H54 (cell line): Measurements from ENCODE around the gene CMPK1.

Experiments
- DNase-seq: peaks from one replicate; pipeline ENCODE4 v3.0.0; 2011; ENCODE audit warnings: low spot score, mixed read lengths; ENCODE audit not compliant: insufficient read length
- FAIRE-seq: peaks from 3 replicates; lab custom pipeline; 2011; peaks lifted over from hg19 to GRCh38; lab: Jason Lieb, UNC
- POLR2A ChIP-seq: IDR thresholded peaks from 2 replicates; pipeline ENCODE4 v1.6.1; 2011; ENCODE audit warnings: low read depth, mild to moderate bottlenecking, low read length

Gene CMPK1

GRCh38 chr1:47362828-47363227 is 29.2 kb downstream of the CMPK1 start:
- TF ChIP-seq POLR2A = no peak
- no peak for FAIRE-seq

GRCh38 chr1:47367651-47368050 is 34.1 kb downstream of the CMPK1 start:
- FAIRE-seq (no peak), DNase-seq (no peak)
- TF ChIP-seq POLR2A = no peak

More at GRCh38 chr1:47362828-47363227, 29.2 kb downstream of the CMPK1 start:
- no peak for DNase-seq

DNA sequence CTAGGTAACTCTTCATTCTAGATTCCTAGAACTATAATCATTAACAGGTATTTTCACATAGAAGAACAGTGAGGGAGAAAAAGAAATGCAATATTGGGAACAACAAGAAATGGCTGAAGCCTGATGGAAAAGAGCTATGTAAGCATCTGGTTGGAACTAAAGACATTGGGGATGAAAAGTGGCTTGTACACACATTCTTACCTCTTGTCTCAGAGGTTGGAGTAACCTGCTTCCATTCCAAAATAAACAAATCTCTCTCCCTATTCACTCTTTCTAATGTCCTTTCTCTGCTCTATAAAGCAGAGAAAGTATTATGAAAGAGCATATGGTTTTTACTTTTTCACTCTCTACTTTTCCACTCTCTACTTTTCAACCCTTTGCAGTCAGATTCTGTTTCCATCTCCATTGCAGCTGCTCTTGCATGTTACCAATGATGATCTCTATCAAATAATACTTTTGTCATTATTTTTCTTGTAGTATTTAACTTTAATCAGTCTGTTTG is 37.5 kb downstream of the CMPK1 start:
- no peak for FAIRE-seq
- no peak for DNase-seq
- TF ChIP-seq POLR2A = no peak

DNA sequence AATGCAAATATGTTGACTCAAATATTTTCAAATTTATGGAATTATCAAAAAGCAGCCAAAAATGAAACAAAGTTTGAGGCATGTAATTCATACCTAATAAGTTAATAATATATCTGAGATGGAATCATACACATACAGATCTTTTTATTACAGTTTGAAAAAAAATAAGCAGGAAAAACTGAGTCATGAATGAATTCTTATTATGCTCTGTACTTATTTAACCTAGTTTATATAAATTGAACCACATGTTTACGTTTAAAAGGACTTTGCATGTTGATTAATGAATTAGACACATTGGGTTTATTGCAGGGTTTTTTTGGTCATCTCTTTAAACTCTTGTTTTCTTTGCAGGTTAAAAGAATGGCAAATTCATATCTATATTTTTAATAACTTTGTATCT is 40.9 kb downstream of the CMPK1 start:
- FAIRE-seq = no peak
- TF ChIP-seq POLR2A = no peak
- no peak for DNase-seq

GRCh38 chr1:47378147-47378546 is 44.6 kb downstream of the CMPK1 start:
- no peak for DNase-seq
- no peak for FAIRE-seq
- TF ChIP-seq POLR2A = no peak

DNA sequence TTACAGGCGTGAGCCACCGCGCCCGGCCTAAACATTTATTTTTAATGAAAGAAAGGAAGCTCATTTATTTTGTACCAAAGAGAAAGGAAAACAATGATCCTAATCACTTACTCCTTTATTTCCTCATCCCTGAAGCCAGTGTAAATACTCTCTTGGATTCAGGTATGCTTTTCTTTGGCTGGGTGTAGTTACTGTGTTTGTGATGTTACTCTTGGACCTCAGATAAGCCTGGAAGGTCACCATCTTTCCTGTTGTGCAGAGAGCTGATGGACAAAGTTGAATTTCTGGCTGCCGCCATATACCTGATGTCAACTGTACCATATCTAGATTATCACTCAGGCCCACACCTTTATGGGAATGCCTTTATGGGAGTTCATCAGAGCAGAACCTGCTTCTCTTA is 47.1 kb downstream of the CMPK1 start:
- no peak for FAIRE-seq
- no peak for TF ChIP-seq POLR2A
- no peak for DNase-seq

DNA sequence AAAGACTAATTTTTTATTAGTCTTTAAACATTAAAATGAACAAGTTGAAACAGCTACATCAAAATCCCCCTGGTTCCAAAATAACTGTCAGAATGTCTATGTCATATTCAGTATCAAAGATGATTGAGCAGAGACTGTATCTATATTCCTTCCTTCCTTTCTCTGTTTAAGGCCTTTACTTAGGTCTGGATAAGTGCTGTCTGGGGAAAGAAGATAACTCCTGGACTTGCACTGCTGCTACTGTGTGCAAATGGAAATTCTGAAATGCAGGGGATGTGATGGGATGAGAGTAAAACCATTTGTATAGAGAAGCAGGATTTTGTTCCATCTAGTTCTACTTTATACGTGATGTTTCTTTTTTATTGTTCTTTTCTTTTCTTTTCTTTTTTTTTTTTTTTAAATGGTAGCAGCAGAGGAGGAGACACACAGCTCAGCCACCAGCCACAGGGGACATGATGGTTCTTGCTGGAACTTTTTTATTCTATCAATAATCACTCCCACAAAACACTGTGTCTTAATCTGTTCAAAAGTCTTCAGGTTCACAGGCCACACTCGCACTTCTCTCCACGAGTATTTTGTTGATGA is 48.9 kb downstream of the CMPK1 start:
- TF ChIP-seq POLR2A = no peak
- FAIRE-seq = no peak
- no peak for DNase-seq

DNA sequence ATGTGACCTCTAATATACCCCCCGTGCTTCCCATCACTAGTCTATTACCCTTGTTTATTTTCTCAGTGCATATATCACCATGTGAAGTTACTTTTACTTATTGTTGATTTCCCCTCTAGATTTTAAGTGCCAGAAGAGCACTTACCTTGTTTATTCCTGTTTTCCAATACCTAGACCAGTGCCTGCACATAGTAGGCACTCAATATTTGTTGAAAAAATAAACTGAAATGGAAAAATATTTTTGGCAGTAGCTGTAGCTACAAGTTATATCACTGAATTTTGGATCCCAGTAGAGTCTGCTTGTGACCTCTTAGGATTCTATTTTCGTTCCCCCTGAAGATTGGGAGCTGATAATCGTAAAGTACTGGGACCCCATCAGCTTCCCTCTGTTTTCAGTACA is 50.5 kb downstream of the CMPK1 start:
- no peak for DNase-seq
- no peak for TF ChIP-seq POLR2A
- no peak for FAIRE-seq

- DNase-seq = no peak
- FAIRE-seq = no peak
- no peak for TF ChIP-seq POLR2A
Measured at GRCh38 chr1:47385020-47385419, 51.4 kb downstream of the CMPK1 start.

GRCh38 chr1:47386268-47386667 is 52.7 kb downstream of the CMPK1 start:
- no peak for FAIRE-seq
- DNase-seq = no peak
- no peak for TF ChIP-seq POLR2A

GRCh38 chr1:47388030-47388890 is 54.7 kb downstream of the CMPK1 start:
- DNase-seq (no peak), FAIRE-seq (no peak)
- no peak for TF ChIP-seq POLR2A

DNA sequence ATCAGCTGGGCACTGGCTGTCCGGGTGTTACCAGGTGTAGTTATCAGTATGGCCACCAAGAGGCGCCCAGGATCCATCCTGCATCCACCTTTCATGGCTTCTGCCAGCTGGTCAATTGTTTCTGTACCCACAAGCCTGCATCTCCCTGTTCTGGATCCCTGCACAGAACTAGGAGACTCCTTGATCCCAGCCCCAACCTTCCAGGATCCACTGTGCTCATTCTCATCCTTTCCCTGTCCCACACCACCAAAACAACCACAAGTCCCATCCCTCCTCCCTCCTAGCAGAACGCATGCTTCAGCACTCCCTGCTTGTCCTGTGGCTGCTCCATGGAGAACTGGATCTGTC is 55.3 kb downstream of the CMPK1 start:
- DNase-seq (peak; percentile 65), FAIRE-seq (no peak)
- TF ChIP-seq POLR2A = no peak

GRCh38 chr1:47389731-47390130 is 56.1 kb downstream of the CMPK1 start:
- no peak for FAIRE-seq
- TF ChIP-seq POLR2A = no peak
- DNase-seq = no peak

DNA sequence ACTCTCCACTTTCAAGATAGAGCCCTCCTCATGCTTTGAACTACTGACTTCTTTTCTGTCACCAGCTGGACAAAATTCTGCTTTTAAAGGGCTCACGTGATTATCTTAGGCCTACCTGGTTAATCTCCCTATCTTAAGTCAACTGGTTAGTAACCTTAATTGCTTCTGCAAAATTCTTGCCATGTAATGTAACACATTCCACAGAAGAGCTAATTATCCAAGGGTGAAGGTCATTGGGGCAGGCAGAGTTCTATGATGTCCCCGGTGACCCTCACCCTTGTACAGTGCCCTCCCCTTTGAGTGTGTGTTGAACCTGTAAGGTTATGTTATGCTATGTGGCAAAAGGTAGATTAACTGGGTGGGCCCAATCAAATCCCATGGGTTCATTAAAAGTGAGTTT is 57.3 kb downstream of the CMPK1 start:
- no peak for TF ChIP-seq POLR2A
- FAIRE-seq = no peak
- DNase-seq = no peak

- no peak for FAIRE-seq
- no peak for DNase-seq
- no peak for TF ChIP-seq POLR2A
Measured at GRCh38 chr1:47393141-47393540, 59.6 kb downstream of the CMPK1 start.
